Measurements from ENCODE around the gene KRTAP5-2.

GRCh38 chr11:1574933-1575242 lies 23.2 kb downstream of the KRTAP5-2 start:
- TF ChIP-seq GATA2 (IDR thresholded peaks at IDR 0.05; ENCODE audit: low read depth, low read length) (no peak), GATA3 (IDR thresholded peaks at IDR 0.05; ENCODE audit: low read depth, low read length) (no peak)

Measured in SH-SY5Y (cell line).